Peyer's patch (tissue), 4 donors: Measurements from ENCODE around the gene ROBO2. TPM values are rescaled to one million over a fixed set of nuclear protein-coding genes. Genes with fewer than 3 reads are reported as not detected.

Experiments used
- DNase-seq, 3 donors: peaks; one replicate each; pipeline ENCODE4 v3.0.0-alpha.2; 2017 to 2019
- H3K27ac ChIP-seq, 4 donors: fragments of 200-600 bp; sonication (generic); one replicate each; pipeline ENCODE4 v1.5.1; 2016 to 2019
- H3K27me3 ChIP-seq, 2 donors: fragments of 200-600 bp; sonication (generic); one replicate each; pipeline ENCODE4 v1.5.1; 2019
- H3K36me3 ChIP-seq, 3 donors: fragments of 200-600 bp; sonication (generic); one replicate each; pipeline ENCODE4 v1.5.1; 2016 to 2019
- H3K4me1 ChIP-seq, 4 donors: fragments of 200-600 bp; sonication (generic); one replicate each; pipeline ENCODE4 v1.5.1; 2016 to 2019
- H3K4me3 ChIP-seq, 4 donors: fragments of 200-600 bp; sonication (generic); 1 replicate in 3 of 4; 2 replicates in 1 of 4; pipeline ENCODE4 v1.5.1; 2016 to 2019; ENCODE audit warnings: mild to moderate bottlenecking in 1 of 4
- H3K9me3 ChIP-seq, 4 donors: fragments of 200-600 bp; sonication (generic); one replicate each; pipeline ENCODE4 v1.5.1; 2016 to 2019; ENCODE audit warnings: mild to moderate bottlenecking in 1 of 4
- POLR2A ChIP-seq, 2 donors: fragments of 450-650 bp; IDR thresholded peaks; one replicate each; pipeline ENCODE4 v1.5.1; 2017; ENCODE audit warnings: antibody characterized with exemption in 2 of 2, mild to moderate bottlenecking in 2 of 2, moderate library complexity in 2 of 2
- total RNA-seq, 4 donors: library from RNA; depleted of rRNA; stranded (reverse); fragments of >200 nt; gene quantifications; one replicate each; pipeline ENCODE4 v1.1.0, GENCODE V29; 2016
- TF ChIP-seq, protein P1 (sequence below), 6 experiments: fragments of 450-650 bp in 4 of 6; fragments of 200-600 bp in 2 of 6; sonication (generic) in 1 of 6; IDR thresholded peaks; one replicate each; pipeline ENCODE4 v1.5.1; 2017 to 2019; ENCODE audit warnings: antibody characterized with exemption in 6 of 6, mild to moderate bottlenecking in 3 of 6, moderate library complexity in 1 of 6

The ROBO2 gene
- total RNA-seq, 4 donors from 2014 or later: 1.1 to 5.4 (median 3.4) TPM

DNA sequence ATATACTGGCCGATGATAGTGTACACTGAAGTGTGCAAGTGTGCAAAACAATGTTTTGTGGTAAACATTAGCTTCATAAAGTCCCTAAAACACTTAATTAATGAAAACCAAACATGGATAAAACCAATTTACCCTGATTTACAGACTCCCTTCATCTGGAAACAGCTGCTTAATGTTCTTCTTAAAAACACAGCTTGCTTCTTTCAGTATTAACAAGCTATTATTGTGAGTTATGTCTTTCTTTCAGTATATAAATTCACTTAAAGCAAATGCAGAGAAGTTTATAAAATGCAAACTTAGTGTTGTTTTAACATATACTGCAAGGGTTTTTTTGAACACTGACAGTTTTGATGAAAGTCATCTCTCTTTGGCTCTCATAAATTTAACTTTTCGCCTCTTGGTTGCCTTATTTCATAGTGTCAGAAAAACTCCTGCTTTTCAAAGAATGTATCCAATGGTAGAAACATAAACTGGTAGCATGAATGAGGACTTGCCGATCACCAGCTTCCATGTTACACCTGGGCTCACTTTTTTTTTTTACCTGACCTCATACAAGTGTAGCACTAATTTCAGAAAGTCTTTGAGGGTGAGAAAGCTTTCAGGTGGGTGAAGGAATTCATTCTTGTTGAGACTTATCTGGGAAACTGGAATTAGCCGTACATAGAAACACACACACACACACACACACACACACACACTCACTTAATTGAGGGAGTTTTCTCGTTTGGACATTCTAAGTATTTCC is 532.2 kb downstream of the ROBO2 start:
- no peak for TF ChIP-seq POLR2A (IDR thresholded peaks at IDR 0.05)
- TF ChIP-seq, protein P1, sequence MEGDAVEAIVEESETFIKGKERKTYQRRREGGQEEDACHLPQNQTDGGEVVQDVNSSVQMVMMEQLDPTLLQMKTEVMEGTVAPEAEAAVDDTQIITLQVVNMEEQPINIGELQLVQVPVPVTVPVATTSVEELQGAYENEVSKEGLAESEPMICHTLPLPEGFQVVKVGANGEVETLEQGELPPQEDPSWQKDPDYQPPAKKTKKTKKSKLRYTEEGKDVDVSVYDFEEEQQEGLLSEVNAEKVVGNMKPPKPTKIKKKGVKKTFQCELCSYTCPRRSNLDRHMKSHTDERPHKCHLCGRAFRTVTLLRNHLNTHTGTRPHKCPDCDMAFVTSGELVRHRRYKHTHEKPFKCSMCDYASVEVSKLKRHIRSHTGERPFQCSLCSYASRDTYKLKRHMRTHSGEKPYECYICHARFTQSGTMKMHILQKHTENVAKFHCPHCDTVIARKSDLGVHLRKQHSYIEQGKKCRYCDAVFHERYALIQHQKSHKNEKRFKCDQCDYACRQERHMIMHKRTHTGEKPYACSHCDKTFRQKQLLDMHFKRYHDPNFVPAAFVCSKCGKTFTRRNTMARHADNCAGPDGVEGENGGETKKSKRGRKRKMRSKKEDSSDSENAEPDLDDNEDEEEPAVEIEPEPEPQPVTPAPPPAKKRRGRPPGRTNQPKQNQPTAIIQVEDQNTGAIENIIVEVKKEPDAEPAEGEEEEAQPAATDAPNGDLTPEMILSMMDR (IDR thresholded peaks at IDR 0.05): no peak
- Histone ChIP-seq H3K27me3 (no peaks in the 10 kb centered on the region), H3K36me3 (no peaks in the 10 kb centered on the region), H3K9me3 (no peaks in the 10 kb centered on the region), H3K27ac (no peak overlapping the region), H3K4me3 (no peak overlapping the region), H3K4me1 (no peaks in the 10 kb centered on the region)
- no peak for DNase-seq

GRCh38 chr3:77577264-77577663 is 537.4 kb downstream of the ROBO2 start:
- TF ChIP-seq POLR2A (IDR thresholded peaks at IDR 0.05): no peak
- TF ChIP-seq, protein P1 (IDR thresholded peaks at IDR 0.05): no peak
- H3K9me3 ChIP-seq: no peaks in the 10 kb centered on the region
- H3K27me3 ChIP-seq: no peaks in the 10 kb centered on the region
- no peak for DNase-seq
- no peaks in the 10 kb centered on the region for H3K4me1 ChIP-seq
- no peak overlapping the region for H3K4me3 ChIP-seq
- H3K27ac ChIP-seq: no peak overlapping the region
- no peaks in the 10 kb centered on the region for H3K36me3 ChIP-seq

DNA sequence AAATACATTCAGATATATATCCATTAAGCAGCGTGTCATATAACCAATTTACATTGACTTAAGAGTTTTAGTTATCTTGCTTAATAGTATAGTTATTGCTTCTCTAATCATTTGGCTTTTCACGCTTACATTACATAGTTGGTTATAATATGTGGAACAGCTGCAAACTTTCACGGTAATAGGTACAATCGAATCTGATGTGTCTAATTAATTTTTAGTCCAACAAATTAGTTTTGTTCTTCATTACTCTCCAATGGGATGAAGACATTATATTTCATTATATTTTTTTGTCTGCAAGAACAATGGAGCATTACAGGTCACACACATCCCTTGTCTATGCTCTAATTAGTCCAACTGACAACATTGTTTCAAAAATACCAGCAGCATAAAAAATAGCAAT is 546.3 kb downstream of the ROBO2 start:
- Histone ChIP-seq H3K4me3 (no peak overlapping the region), H3K36me3 (no peaks in the 10 kb centered on the region), H3K27ac (no peak overlapping the region), H3K4me1 (no peaks in the 10 kb centered on the region), H3K27me3 (no peaks in the 10 kb centered on the region), H3K9me3 (no peaks in the 10 kb centered on the region)
- no peak for TF ChIP-seq POLR2A (IDR thresholded peaks at IDR 0.05)
- TF ChIP-seq, protein P1 (IDR thresholded peaks at IDR 0.05): no peak
- no peak for DNase-seq

DNA sequence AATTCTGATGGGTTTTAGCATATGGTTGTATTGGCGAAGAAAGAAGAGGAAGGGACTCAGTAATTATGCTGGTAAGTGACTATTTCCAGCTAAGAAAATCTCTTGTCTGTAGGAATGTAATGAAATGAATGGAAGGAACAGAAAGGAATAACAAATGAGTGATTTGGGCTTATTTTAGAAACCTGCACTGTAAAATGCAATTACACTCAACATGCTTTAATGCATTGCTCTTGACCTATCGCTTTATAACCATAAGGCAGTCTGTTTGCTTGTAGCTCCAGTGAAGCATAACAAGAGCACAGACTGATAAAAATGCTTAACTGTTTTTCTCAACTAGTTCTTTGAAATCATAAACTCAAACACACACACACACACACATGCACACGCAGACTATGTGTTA is 549.0 kb downstream of the ROBO2 start:
- TF ChIP-seq POLR2A (IDR thresholded peaks at IDR 0.05): no peak
- TF ChIP-seq, protein P1 (IDR thresholded peaks at IDR 0.05): no peak
- Histone ChIP-seq H3K27me3 (no peaks in the 10 kb centered on the region), H3K4me3 (no peak overlapping the region), H3K4me1 (no peaks in the 10 kb centered on the region), H3K36me3 (no peaks in the 10 kb centered on the region), H3K27ac (no peak overlapping the region), H3K9me3 (no peaks in the 10 kb centered on the region)
- no peak for DNase-seq

DNA sequence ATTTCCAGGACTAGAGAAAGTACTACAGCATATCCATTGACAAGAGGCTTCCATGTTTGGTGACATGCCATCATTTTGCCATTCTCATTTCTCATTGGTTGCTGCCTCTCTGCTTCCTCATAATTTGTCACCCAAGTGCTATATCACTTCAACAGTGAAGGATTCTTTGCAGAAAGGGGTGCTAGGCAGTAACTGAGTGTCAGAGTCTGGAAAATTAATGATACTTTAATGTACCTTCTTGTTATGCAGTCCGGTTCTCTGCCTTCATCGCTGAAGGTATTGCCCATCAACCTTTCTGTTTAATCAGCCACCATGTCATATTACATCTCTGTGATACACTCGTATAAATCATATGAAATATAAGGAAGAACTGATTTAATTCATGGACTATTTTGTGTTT is 550.3 kb downstream of the ROBO2 start:
- H3K27me3 ChIP-seq: no peaks in the 10 kb centered on the region
- no peaks in the 10 kb centered on the region for H3K36me3 ChIP-seq
- DNase-seq: no peak
- no peak overlapping the region for H3K4me3 ChIP-seq
- no peaks in the 10 kb centered on the region for H3K9me3 ChIP-seq
- no peaks in the 10 kb centered on the region for H3K4me1 ChIP-seq
- TF ChIP-seq, protein P1 (IDR thresholded peaks at IDR 0.05): no peak
- TF ChIP-seq POLR2A (IDR thresholded peaks at IDR 0.05): no peak
- H3K27ac ChIP-seq: no peak overlapping the region
